ENCODE results near the gene SNED1.

DNA sequence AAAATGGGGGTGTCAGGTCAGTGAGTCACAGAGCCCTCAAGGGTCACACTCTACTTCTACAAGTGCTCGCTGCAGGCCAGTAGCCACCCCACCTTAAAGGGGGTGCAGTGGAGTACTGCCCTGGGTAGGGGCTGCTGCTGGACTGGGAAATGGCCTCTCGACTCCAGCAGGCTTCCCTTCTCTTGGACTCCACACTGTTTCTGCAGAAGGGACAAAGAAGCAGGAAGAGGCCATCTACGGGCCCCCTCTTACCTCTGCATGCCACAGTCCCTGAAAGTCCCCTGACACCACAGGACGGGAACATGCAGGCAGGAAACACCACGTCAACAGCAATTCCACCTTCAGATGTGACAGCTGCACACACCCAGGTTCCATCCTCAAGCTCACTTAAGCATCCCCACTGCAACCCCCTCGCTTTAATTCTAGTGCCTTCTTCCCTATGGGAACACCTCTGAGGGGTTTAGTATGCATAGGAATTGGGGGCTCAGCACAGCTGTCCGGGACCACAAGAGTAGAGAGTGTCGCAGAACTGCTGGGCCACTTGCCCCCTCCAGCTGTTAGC is 22.3 kb downstream of the SNED1 start:
- TF ChIP-seq, protein P1, sequence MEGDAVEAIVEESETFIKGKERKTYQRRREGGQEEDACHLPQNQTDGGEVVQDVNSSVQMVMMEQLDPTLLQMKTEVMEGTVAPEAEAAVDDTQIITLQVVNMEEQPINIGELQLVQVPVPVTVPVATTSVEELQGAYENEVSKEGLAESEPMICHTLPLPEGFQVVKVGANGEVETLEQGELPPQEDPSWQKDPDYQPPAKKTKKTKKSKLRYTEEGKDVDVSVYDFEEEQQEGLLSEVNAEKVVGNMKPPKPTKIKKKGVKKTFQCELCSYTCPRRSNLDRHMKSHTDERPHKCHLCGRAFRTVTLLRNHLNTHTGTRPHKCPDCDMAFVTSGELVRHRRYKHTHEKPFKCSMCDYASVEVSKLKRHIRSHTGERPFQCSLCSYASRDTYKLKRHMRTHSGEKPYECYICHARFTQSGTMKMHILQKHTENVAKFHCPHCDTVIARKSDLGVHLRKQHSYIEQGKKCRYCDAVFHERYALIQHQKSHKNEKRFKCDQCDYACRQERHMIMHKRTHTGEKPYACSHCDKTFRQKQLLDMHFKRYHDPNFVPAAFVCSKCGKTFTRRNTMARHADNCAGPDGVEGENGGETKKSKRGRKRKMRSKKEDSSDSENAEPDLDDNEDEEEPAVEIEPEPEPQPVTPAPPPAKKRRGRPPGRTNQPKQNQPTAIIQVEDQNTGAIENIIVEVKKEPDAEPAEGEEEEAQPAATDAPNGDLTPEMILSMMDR (conservative IDR thresholded peaks at IDR 0.05; ENCODE audit: low read depth in 2 of 2) = no peak
- TF ChIP-seq JUNB (IDR thresholded peaks at IDR 0.05; ENCODE audit: unreplicated experiment) (no peak), EZH2 (IDR thresholded peaks at IDR 0.05; ENCODE audit: low read depth, unreplicated experiment) (no peak)

Data from GM23338 (cell line).